ENCODE measurements around the gene PNN. TPM values are rescaled to one million over a fixed set of nuclear protein-coding genes. Genes with fewer than 3 reads are reported as not detected.
"Not testable (repeated sequence)": the region's sequence is repeated elsewhere in the genome, so short reads cannot be mapped to it uniquely, and the experiment has no call there.

The PNN gene
- total and polyA plus RNA-seq, 8 donors = 35.2 to 201 (median 173) TPM

DNA sequence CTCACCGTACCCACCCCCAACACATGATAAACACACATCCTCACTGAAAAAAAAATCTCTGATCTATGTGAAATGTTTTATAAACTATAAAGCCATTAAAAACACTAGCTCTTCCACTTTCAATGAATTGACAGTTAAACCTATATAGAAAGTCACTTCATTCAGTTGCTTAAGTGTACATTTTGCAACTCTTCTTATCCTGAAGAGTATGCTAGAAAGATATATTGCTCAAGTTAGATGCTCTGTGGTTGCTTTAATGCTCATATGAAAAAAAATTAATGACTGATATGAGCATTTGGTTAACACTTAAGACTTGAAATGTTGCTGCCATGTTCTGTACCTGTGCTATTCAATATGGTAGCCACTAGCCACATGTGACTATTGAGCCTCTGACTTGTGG lies 37.6 kb downstream of the PNN start:
- Histone ChIP-seq H3K9me3 (no peaks in the 10 kb centered on the region), H3K27ac (no peak overlapping the region), H3K4me1 (no peaks in the 10 kb centered on the region), H3K4me3 (no peak overlapping the region), H3K27me3 (no peaks in the 10 kb centered on the region), H3K36me3 (no peaks in the 10 kb centered on the region)
- TF ChIP-seq, protein P1, sequence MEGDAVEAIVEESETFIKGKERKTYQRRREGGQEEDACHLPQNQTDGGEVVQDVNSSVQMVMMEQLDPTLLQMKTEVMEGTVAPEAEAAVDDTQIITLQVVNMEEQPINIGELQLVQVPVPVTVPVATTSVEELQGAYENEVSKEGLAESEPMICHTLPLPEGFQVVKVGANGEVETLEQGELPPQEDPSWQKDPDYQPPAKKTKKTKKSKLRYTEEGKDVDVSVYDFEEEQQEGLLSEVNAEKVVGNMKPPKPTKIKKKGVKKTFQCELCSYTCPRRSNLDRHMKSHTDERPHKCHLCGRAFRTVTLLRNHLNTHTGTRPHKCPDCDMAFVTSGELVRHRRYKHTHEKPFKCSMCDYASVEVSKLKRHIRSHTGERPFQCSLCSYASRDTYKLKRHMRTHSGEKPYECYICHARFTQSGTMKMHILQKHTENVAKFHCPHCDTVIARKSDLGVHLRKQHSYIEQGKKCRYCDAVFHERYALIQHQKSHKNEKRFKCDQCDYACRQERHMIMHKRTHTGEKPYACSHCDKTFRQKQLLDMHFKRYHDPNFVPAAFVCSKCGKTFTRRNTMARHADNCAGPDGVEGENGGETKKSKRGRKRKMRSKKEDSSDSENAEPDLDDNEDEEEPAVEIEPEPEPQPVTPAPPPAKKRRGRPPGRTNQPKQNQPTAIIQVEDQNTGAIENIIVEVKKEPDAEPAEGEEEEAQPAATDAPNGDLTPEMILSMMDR (IDR thresholded peaks at IDR 0.05) = no peak
- DNase-seq = no peak
- intact Hi-C loops (cut with DNase I) = no loop called here
- no peak for ATAC-seq

DNA sequence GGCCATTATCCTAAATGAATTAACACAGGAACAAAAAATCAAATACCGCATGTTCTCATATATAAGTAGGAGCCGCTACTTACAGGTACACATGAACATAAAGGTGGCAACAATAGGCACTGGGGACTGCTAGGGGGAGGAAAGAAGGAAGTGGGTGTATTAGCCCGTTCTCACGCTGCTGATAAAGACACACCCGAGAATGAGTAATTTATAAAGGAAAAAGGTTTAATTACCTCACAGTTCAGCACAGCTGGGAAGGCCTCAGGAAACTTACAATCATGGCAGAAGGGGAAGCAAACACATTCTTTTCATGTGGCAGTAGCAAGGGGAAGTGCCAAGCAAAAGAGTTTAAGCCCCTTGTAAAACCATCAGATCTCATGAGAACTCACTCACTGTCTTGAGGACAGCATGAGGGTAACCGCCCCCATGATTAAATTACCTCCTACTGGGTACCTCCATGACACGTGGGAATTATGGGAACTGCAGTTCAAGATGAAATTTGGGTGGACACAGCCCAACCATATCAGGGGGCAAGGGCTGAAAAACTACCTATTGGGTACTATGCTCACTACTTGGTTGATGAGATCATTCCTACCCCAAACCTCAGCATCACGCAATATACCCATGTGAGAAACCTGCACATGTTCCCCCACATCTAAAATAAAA lies 42.3 kb downstream of the PNN start:
- ATAC-seq = no peak
- Histone ChIP-seq H3K27ac (no peak overlapping the region), H3K9me3 (no peaks in the 10 kb centered on the region), H3K4me1 (no peaks in the 10 kb centered on the region), H3K36me3 (no peaks in the 10 kb centered on the region), H3K27me3 (no peaks in the 10 kb centered on the region), H3K4me3 (no peak overlapping the region)
- TF ChIP-seq, protein P1 (IDR thresholded peaks at IDR 0.05) = no peak
- no peak for DNase-seq
- intact Hi-C loops (cut with DNase I) = no loop called here

DNA sequence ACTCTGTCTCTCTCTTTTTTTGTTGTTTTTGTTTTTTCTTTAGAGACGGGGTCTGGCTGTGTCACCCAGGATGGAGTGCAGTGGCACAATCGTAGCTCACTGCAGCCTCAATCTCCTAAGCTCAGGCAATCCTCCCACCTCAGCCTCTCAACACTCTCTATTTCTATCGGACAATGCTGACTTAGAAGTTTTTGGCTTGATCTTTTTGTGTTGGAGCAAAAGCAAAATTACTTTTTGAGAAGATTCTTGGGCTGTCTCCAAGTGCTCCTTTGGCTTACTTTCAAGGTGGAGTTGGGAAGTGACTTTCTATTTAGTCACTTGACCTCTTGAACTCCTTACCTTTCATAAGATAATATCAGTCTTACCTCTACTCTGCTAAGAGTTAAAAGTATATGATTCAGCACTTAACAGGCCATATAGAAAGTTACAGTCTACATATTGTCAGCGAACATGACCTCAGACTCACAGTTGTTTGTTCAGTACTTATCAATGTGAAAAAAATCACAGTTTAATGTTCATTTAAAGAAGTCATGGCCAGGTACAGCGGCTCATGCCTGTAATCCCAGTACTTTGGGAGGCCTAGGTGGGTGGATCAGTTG lies 43.2 kb downstream of the PNN start:
- H3K4me1 ChIP-seq = no peaks in the 10 kb centered on the region
- TF ChIP-seq, protein P1 (IDR thresholded peaks at IDR 0.05) = no peak
- intact Hi-C loops (cut with DNase I) = no loop called here
- H3K36me3 ChIP-seq = no peaks in the 10 kb centered on the region
- no peaks in the 10 kb centered on the region for H3K9me3 ChIP-seq
- no peak for DNase-seq
- ATAC-seq = peak; percentile 38
- no peak overlapping the region for H3K27ac ChIP-seq
- no peaks in the 10 kb centered on the region for H3K27me3 ChIP-seq
- H3K4me3 ChIP-seq = no peak overlapping the region

DNA sequence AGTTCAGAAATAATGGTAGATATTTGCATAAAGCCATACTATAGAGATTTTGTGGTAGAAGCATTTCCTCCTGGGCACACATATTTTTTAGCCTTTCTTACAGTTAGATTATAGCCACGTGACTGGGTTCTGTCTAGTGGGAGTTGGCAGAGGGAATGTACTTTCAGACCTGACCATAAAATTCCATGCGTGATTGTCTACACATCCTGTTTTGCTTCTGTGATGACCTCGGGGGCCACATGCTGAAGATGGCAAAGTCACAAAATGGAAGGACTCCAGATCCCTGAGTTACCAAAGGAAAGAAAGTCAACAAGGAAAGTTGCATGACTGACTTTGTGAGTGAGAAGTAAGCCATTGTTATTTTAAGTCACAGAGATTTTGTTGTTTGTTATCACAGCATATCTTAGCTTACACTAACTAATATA lies 44.0 kb downstream of the PNN start:
- TF ChIP-seq, protein P1 (IDR thresholded peaks at IDR 0.05) = no peak
- ATAC-seq (no peak), DNase-seq (no peak)
- intact Hi-C loops (cut with DNase I) = no loop called here
- H3K4me3 ChIP-seq = no peak overlapping the region
- no peaks in the 10 kb centered on the region for H3K27me3 ChIP-seq
- no peaks in the 10 kb centered on the region for H3K4me1 ChIP-seq
- H3K27ac ChIP-seq = no peak overlapping the region
- H3K9me3 ChIP-seq = no peaks in the 10 kb centered on the region
- H3K36me3 ChIP-seq = no peaks in the 10 kb centered on the region

DNA sequence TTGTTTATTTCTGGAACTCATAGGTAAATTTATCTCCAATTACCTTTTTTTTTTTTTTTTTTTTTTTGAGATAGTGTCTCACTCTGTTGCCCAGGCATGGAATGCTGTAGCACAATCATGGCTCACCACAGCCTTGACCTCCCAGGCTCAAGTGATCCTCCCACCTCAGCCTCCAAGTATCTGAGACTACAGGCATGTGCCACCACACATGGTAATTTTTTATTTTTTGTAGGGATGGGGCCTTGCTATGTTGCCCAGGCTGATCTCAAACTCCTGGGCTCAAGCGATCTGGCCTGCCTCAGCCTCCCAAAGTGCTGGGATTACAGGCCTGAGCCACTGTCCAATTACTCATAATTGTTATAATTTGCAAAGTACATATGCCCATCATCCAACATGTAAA lies 45.4 kb downstream of the PNN start:
- H3K27ac ChIP-seq; H3K27me3 ChIP-seq; H3K9me3 ChIP-seq; intact Hi-C loops (cut with DNase I); H3K36me3 ChIP-seq; DNase-seq; H3K4me1 ChIP-seq; H3K4me3 ChIP-seq; ATAC-seq: not testable (repeated sequence)

Data from left lung (tissue), 10 donors.